H9 (cell line): ENCODE results near the gene CNDP1. TPM values are rescaled to one million over a fixed set of nuclear protein-coding genes. Genes with fewer than 3 reads are reported as not detected.

Experiments
- DNase-seq: peaks from one replicate; pipeline ENCODE4 v3.0.0-alpha.2; 2017
- H2AFZ ChIP-seq: one replicate; pipeline ENCODE4 v1.6.1; 2013; ENCODE audit warnings: mild to moderate bottlenecking, low read length, control low read depth, moderate library complexity
- H2AK5ac ChIP-seq: 2 replicates; pipeline ENCODE4 v1.6.1; 2013; ENCODE audit warnings: low read length, control low read depth, mixed read lengths; ENCODE audit not compliant: insufficient read length
- H2BK120ac ChIP-seq: one replicate; pipeline ENCODE4 v1.6.1; 2013; ENCODE audit warnings: low read depth, mild to moderate bottlenecking, low read length, control low read depth, inconsistent platforms; ENCODE audit not compliant: poor library complexity, severe bottlenecking
- H2BK12ac ChIP-seq: 2 replicates; pipeline ENCODE4 v1.6.1; 2013; ENCODE audit warnings: low read length, control low read depth, mixed read lengths, low read depth; ENCODE audit not compliant: insufficient read length
- H2BK15ac ChIP-seq: 2 replicates; pipeline ENCODE4 v1.6.1; 2013; ENCODE audit warnings: low read depth, low read length, control low read depth
- H2BK20ac ChIP-seq: one replicate; pipeline ENCODE4 v1.6.1; 2013; ENCODE audit warnings: low read depth, mild to moderate bottlenecking, low read length, control low read depth, inconsistent platforms; ENCODE audit not compliant: poor library complexity, severe bottlenecking
- H2BK5ac ChIP-seq: 2 replicates; pipeline ENCODE4 v1.6.1; 2013; ENCODE audit warnings: low read length, control low read depth, mixed read lengths; ENCODE audit not compliant: insufficient read length
- H3K14ac ChIP-seq: 2 replicates; pipeline ENCODE4 v1.6.1; 2013; ENCODE audit warnings: low read length, control low read depth; ENCODE audit not compliant: insufficient read depth
- H3K18ac ChIP-seq: 2 replicates; pipeline ENCODE4 v1.6.1; 2013; ENCODE audit warnings: low read depth, mild to moderate bottlenecking, mixed read lengths, low read length, control low read depth; ENCODE audit not compliant: insufficient read length
- H3K23ac ChIP-seq: 2 replicates; pipeline ENCODE4 v1.6.1; 2013; ENCODE audit warnings: low read length, control low read depth, mixed read lengths, low read depth; ENCODE audit not compliant: insufficient read length
- H3K23me2 ChIP-seq: 2 replicates; pipeline ENCODE4 v1.6.1; 2013; ENCODE audit warnings: low read depth, mild to moderate bottlenecking, mixed read lengths, low read length, control low read depth; ENCODE audit not compliant: insufficient read length, poor library complexity, severe bottlenecking
- H3K27ac ChIP-seq: 2 replicates; pipeline ENCODE4 v1.5.1; 2013; ENCODE audit warnings: low read length, control low read depth, mixed read lengths, low read depth; ENCODE audit not compliant: insufficient read length
- H3K27me3 ChIP-seq: 2 replicates; pipeline ENCODE4 v1.6.1; 2013; ENCODE audit warnings: low read length, control low read depth, inconsistent platforms; ENCODE audit not compliant: insufficient read depth
- H3K4ac ChIP-seq: 2 replicates; pipeline ENCODE4 v1.6.1; 2013; ENCODE audit warnings: low read depth, mild to moderate bottlenecking, control low read depth, inconsistent platforms, low read length, moderate library complexity
- H3K4me1 ChIP-seq: 2 replicates; pipeline ENCODE4 v1.6.1; 2013; ENCODE audit warnings: low read length, control low read depth, inconsistent platforms; ENCODE audit not compliant: insufficient read depth
- H3K4me2 ChIP-seq: 2 replicates; pipeline ENCODE4 v1.6.1; 2013; ENCODE audit warnings: low read length, control low read depth, mixed read lengths; ENCODE audit not compliant: insufficient read length, insufficient read depth
- H3K56ac ChIP-seq: 2 replicates; pipeline ENCODE4 v1.6.1; 2013; ENCODE audit warnings: low read depth, mild to moderate bottlenecking, mixed read lengths, low read length, control low read depth; ENCODE audit not compliant: insufficient read length
- H3K79me1 ChIP-seq: 2 replicates; pipeline ENCODE4 v1.6.1; 2013; ENCODE audit warnings: low read depth, mild to moderate bottlenecking, moderate library complexity, low read length, control low read depth, inconsistent platforms; ENCODE audit not compliant: insufficient read depth, poor library complexity, severe bottlenecking
- H3K79me2 ChIP-seq: 2 replicates; pipeline ENCODE4 v1.6.1; 2013; ENCODE audit warnings: low read length, control low read depth, inconsistent platforms; ENCODE audit not compliant: insufficient read depth
- H3K9ac ChIP-seq: 2 replicates; pipeline ENCODE4 v1.6.1; 2013; ENCODE audit warnings: low read length, control low read depth, mixed read lengths; ENCODE audit not compliant: insufficient read length; ENCODE audit errors: extremely low read depth
- H3K9me3 ChIP-seq: one replicate; pipeline ENCODE4 v1.6.1; 2013; ENCODE audit warnings: low read depth, low read length, inconsistent platforms; ENCODE audit not compliant: control insufficient read depth
- H3T11ph ChIP-seq: one replicate; pipeline ENCODE4 v1.6.1; 2013; ENCODE audit warnings: mild to moderate bottlenecking, low read length, control low read depth, inconsistent platforms
- H4K20me1 ChIP-seq: one replicate; pipeline ENCODE4 v1.6.1; 2013; ENCODE audit not compliant: control insufficient read depth, insufficient read length, insufficient read depth
- H4K5ac ChIP-seq: 2 replicates; pipeline ENCODE4 v1.6.1; 2013; ENCODE audit warnings: low read depth, mild to moderate bottlenecking, mixed read lengths, low read length, control low read depth; ENCODE audit not compliant: insufficient read length
- H4K8ac ChIP-seq: replicated peaks from 2 replicates; pipeline ENCODE4 v1.6.1; 2013; ENCODE audit warnings: low read length, control low read depth, mixed read lengths, low read depth; ENCODE audit not compliant: insufficient read length
- H4K91ac ChIP-seq: 2 replicates; pipeline ENCODE4 v1.6.1; 2013; ENCODE audit warnings: low read depth, mild to moderate bottlenecking, moderate library complexity, mixed read lengths, low read length, control low read depth; ENCODE audit not compliant: insufficient read length
- H3K27ac Mint-ChIP-seq, 3 experiments: 2 replicates in 2 of 3; 3 replicates in 1 of 3; pipeline ENCODE4 v1.8.0; 2020 to 2021; ENCODE audit warnings: mixed read lengths in 3 of 3, mild to moderate bottlenecking in 1 of 3, moderate library complexity in 1 of 3
- H3K27me3 Mint-ChIP-seq: 2 replicates; pipeline ENCODE4 v1.8.0; 2021; ENCODE audit warnings: low read depth, mild to moderate bottlenecking, moderate library complexity, mixed read lengths
- H3K36me3 Mint-ChIP-seq, 3 experiments: 2 replicates in 2 of 3; 3 replicates in 1 of 3; pipeline ENCODE4 v1.8.0; 2020 to 2021; ENCODE audit warnings: low read depth in 3 of 3, mixed read lengths in 3 of 3; ENCODE audit not compliant: insufficient read depth in 1 of 3
- H3K4me1 Mint-ChIP-seq, 2 experiments: 2 replicates each; pipeline ENCODE4 v1.8.0; 2020; ENCODE audit warnings: mixed read lengths in 2 of 2
- H3K4me3 Mint-ChIP-seq, 2 experiments: 2 replicates in 1 of 2; 3 replicates in 1 of 2; pipeline ENCODE4 v1.8.0; 2020 to 2021; ENCODE audit warnings: mild to moderate bottlenecking in 2 of 2, mixed read lengths in 2 of 2, moderate library complexity in 1 of 2
- H3K9me3 Mint-ChIP-seq, 2 experiments: 2 replicates in 1 of 2; 3 replicates in 1 of 2; pipeline ENCODE4 v1.8.0; 2020; ENCODE audit warnings: mild to moderate bottlenecking in 2 of 2, mixed read lengths in 2 of 2, moderate library complexity in 1 of 2
- CTCF ChIP-seq: fragments of 200-600 bp; sonication (generic); conservative IDR thresholded peaks from 3 replicates; pipeline ENCODE4 v1.8.0; 2021; ENCODE audit warnings: antibody characterized with exemption, mild to moderate bottlenecking
- WGBS: extraction: QIAGEN DNeasy Blood & Tissue Kit; methylation state at CpG from one replicate; pipeline ENCODE4 v1.1.7; 2013; ENCODE audit warnings: missing lambda C conversion rate, low lambda C conversion rate, mixed read lengths; ENCODE audit not compliant: insufficient read length; ENCODE audit errors: extremely low coverage; 5-methylcytosine and 5-hydroxymethylcytosine counted together
- total RNA-seq: library from RNA; stranded (reverse); gene quantifications from 2 replicates; pipeline ENCODE4 v1.2.1, GENCODE V29; 2021

Gene CNDP1
- total RNA-seq, 1 experiment from 2014 or later: not detected

- Histone ChIP-seq H3K79me1 (no peaks in the 10 kb centered on the region), H3K27me3 (no peaks in the 10 kb centered on the region), H2AK5ac (no peak overlapping the region), H4K8ac (no peak overlapping the region), H3K23me2 (no peaks in the 10 kb centered on the region), H3K56ac (no peak overlapping the region), H4K5ac (no peak overlapping the region), H2BK120ac (no peak overlapping the region), H3K9ac (no peak overlapping the region), H2BK12ac (no peak overlapping the region), H3K4me1 (no peaks in the 10 kb centered on the region), H3T11ph (no peak overlapping the region), H3K18ac (no peak overlapping the region), H3K4ac (no peak overlapping the region), H3K4me2 (no peak overlapping the region), H3K23ac (no peak overlapping the region), H3K14ac (no peak overlapping the region), H4K91ac (no peak overlapping the region), H3K27ac (no peak overlapping the region), H3K79me2 (no peaks in the 10 kb centered on the region), H4K20me1 (no peaks in the 10 kb centered on the region), H3K9me3 (no peaks in the 10 kb centered on the region), H2BK15ac (no peak overlapping the region), H2BK5ac (no peak overlapping the region), H2AFZ (no peak overlapping the region), H2BK20ac (no peak overlapping the region)
- no peak overlapping the region for H3K27ac Mint-ChIP-seq
- H3K4me1 Mint-ChIP-seq: no peaks in the 10 kb centered on the region
- no peaks in the 10 kb centered on the region; a peak in 1 of 7 replicates for H3K36me3 Mint-ChIP-seq
- WGBS: no CpG with 5 or more reads among the region's 4 CpGs
- H3K4me3 Mint-ChIP-seq: no peak overlapping the region
- H3K27me3 Mint-ChIP-seq: peaks cover 8% of the 10 kb centered on the region
- no peak for TF ChIP-seq CTCF
- H3K9me3 Mint-ChIP-seq: no peaks in the 10 kb centered on the region; a peak in 2 of 5 replicates
- no peak for DNase-seq
Measured at GRCh38 chr18:74558096-74558495, 23.8 kb downstream of the CNDP1 start.
